Endothelial cell of umbilical vein (primary cell): Measurements from ENCODE around the gene ABLIM1. TPM values are rescaled to one million over a fixed set of nuclear protein-coding genes. Genes with fewer than 3 reads are reported as not detected.

Experiments
- BruUV-seq: library from RNA; stranded (reverse); fragments of 400-500 nt; replicated peaks from 2 replicates; lab custom pipeline; 2021; lab: Mats Ljungman, UMichigan
- CTCF ChIA-PET: fragments of 300-600, 350-600 bp; sonication (Branson Sonifier 250); formaldehyde crosslinking; loops from one replicate; lab custom pipeline; 2021; ENCODE audit warnings: antibody characterized with exemption, inconsistent platforms; lab: Charles Lee
- POLR2A ChIA-PET: fragments of 300-600, 350-600 bp; sonication (Branson Sonifier 250); formaldehyde crosslinking; loops from one replicate; lab custom pipeline; 2021; ENCODE audit warnings: antibody characterized with exemption, inconsistent platforms; lab: Charles Lee
- DNase-seq: peaks from one replicate; pipeline ENCODE4 v3.0.0-alpha.2; 2011; ENCODE audit warnings: low read depth, low spot score
- FAIRE-seq: peaks from 2 replicates; lab custom pipeline; 2011; peaks lifted over from hg19 to GRCh38; lab: Jason Lieb, UNC
- H2AFZ ChIP-seq: 2 replicates; pipeline ENCODE4 v1.6.0; 2012; ENCODE audit warnings: low read depth, low read length, control low read depth, inconsistent platforms
- H3K27ac ChIP-seq: 2 replicates; pipeline ENCODE4 v1.5.1; 2011; ENCODE audit warnings: low read depth, mild to moderate bottlenecking, control low read depth, low read length, moderate library complexity; ENCODE audit not compliant: insufficient read depth
- H3K27me3 ChIP-seq, 2 experiments: 2 replicates each; pipeline versions ENCODE4 v1.6.0 to v1.6.1; 2011; ENCODE audit warnings: low read length in 2 of 2, mixed read lengths in 1 of 2; ENCODE audit not compliant: control insufficient read depth in 2 of 2, insufficient read depth in 2 of 2
- H3K36me3 ChIP-seq, 2 experiments: 2 replicates in 1 of 2; 3 replicates in 1 of 2; pipeline ENCODE4 v1.5.1; 2011; ENCODE audit warnings: low read length in 2 of 2, mild to moderate bottlenecking in 1 of 2, moderate library complexity in 1 of 2; ENCODE audit not compliant: control insufficient read depth in 2 of 2, insufficient read depth in 2 of 2; ENCODE audit errors: extremely low read depth in 1 of 2
- H3K4me1 ChIP-seq: 3 replicates; pipeline ENCODE4 v1.5.1; 2011; ENCODE audit warnings: mild to moderate bottlenecking, low read length; ENCODE audit not compliant: control insufficient read depth, insufficient read depth; ENCODE audit errors: extremely low read depth
- H3K4me2 ChIP-seq: 2 replicates; pipeline ENCODE4 v1.6.1; 2011; ENCODE audit warnings: low read length, control low read depth, mixed read lengths; ENCODE audit not compliant: insufficient read depth
- H3K4me3 ChIP-seq, 3 experiments: fragments of 200-600 bp in 1 of 3; sonication (generic), shearing (Covaris generic) in 1 of 3; replicated peaks in 1 of 3; 2 replicates each; pipeline ENCODE4 v1.5.1; 2011 to 2016; ENCODE audit warnings: control low read depth in 3 of 3, low read length in 3 of 3, mild to moderate bottlenecking in 2 of 3, inconsistent platforms in 1 of 3, low read depth in 1 of 3, moderate library complexity in 1 of 3; ENCODE audit not compliant: insufficient read depth in 1 of 3
- H3K79me2 ChIP-seq: 2 replicates; pipeline ENCODE4 v1.6.0; 2012; ENCODE audit warnings: low read length, inconsistent platforms; ENCODE audit not compliant: control insufficient read depth, insufficient read depth
- H3K9ac ChIP-seq: replicated peaks from 2 replicates; pipeline ENCODE3; 2011; ENCODE audit warnings: low read length, control low read depth; ENCODE audit not compliant: insufficient read depth; ENCODE audit errors: extremely low read depth
- H3K9me1 ChIP-seq: replicated peaks from 3 replicates; pipeline ENCODE4 v1.6.0; 2011; ENCODE audit warnings: mild to moderate bottlenecking, low read length; ENCODE audit not compliant: control insufficient read depth, insufficient read depth; ENCODE audit errors: extremely low read depth
- H3K9me3 ChIP-seq: replicated peaks from 2 replicates; pipeline ENCODE4 v1.5.1; 2012; ENCODE audit warnings: low read length, inconsistent platforms; ENCODE audit not compliant: control insufficient read depth, insufficient read depth
- H4K20me1 ChIP-seq: replicated peaks from 2 replicates; pipeline ENCODE3; 2011; ENCODE audit warnings: mild to moderate bottlenecking, low read length; ENCODE audit not compliant: control insufficient read depth, insufficient read depth; ENCODE audit errors: extremely low read depth
- EZH2 ChIP-seq: IDR thresholded peaks from 2 replicates; pipeline ENCODE4 v1.6.1; 2012; ENCODE audit warnings: borderline replicate concordance, low read depth, mild to moderate bottlenecking, moderate library complexity, low read length, inconsistent platforms; ENCODE audit not compliant: severe bottlenecking
- GATA2 ChIP-seq: IDR thresholded peaks from 2 replicates; pipeline ENCODE4 v1.7.0; 2011; ENCODE audit warnings: low read depth, mild to moderate bottlenecking, moderate library complexity, mixed read lengths, low read length; ENCODE audit not compliant: insufficient read length, insufficient read depth
- POLR2A ChIP-seq: IDR thresholded peaks from 2 replicates; pipeline ENCODE4 v1.6.1; 2012; ENCODE audit warnings: low read depth, mild to moderate bottlenecking, control low read depth, low read length
- POLR2AphosphoS5 ChIP-seq: IDR thresholded peaks from 2 replicates; pipeline ENCODE4 v1.6.1; 2012; ENCODE audit warnings: low read depth, mild to moderate bottlenecking, control low read depth, low read length, moderate library complexity; ENCODE audit not compliant: insufficient read depth
- dilution Hi-C: fragments of 300-500 bp; cut with MboI; formaldehyde crosslinking; loops from one replicate; pipeline ENCODE4 v1.15.0; 2019; ENCODE audit warnings: low sequenced_read_pairs; ENCODE audit not compliant: extremely low pct_ligation_motif_present
- intact Hi-C: fragments of 100-400 bp; cut with micrococcal nuclease; formaldehyde crosslinking; loops from one replicate; pipeline ENCODE4 v1.10.0; 2022
- polyA plus RNA-seq, 4 experiments: library from polyadenylated mRNA; depleted of rRNA in 3 of 4; stranded (reverse) in 3 of 4; unstranded in 1 of 4; fragments of >200 nt; gene quantifications; 2 replicates each; pipeline versions ENCODE4 v1.2.1 to v1.2.3, GENCODE V29; 2011 to 2012; ENCODE audit warnings: missing spikeins in 1 of 4
- total RNA-seq: library from RNA; stranded (reverse); gene quantifications from 2 replicates; pipeline ENCODE4 v1.2.3, GENCODE V29; 2021
- TF ChIP-seq, protein P1 (sequence below), 2 donors: IDR thresholded peaks; 1 replicate in 1 of 2; 2 replicates in 1 of 2; pipeline ENCODE4 v1.5.1; 2011; ENCODE audit warnings: low read length in 2 of 2, mild to moderate bottlenecking in 2 of 2, moderate library complexity in 2 of 2, control low read depth in 1 of 2, inconsistent platforms in 1 of 2, low read depth in 1 of 2; ENCODE audit not compliant: insufficient read depth in 1 of 2; ENCODE audit errors: extremely low read depth in 1 of 2

ABLIM1 gene
- total and polyA plus RNA-seq, 2 donors (not counting 3 experiments of a cell fraction or from before 2014, with no cell fraction given) = 128 to 235 TPM

DNA sequence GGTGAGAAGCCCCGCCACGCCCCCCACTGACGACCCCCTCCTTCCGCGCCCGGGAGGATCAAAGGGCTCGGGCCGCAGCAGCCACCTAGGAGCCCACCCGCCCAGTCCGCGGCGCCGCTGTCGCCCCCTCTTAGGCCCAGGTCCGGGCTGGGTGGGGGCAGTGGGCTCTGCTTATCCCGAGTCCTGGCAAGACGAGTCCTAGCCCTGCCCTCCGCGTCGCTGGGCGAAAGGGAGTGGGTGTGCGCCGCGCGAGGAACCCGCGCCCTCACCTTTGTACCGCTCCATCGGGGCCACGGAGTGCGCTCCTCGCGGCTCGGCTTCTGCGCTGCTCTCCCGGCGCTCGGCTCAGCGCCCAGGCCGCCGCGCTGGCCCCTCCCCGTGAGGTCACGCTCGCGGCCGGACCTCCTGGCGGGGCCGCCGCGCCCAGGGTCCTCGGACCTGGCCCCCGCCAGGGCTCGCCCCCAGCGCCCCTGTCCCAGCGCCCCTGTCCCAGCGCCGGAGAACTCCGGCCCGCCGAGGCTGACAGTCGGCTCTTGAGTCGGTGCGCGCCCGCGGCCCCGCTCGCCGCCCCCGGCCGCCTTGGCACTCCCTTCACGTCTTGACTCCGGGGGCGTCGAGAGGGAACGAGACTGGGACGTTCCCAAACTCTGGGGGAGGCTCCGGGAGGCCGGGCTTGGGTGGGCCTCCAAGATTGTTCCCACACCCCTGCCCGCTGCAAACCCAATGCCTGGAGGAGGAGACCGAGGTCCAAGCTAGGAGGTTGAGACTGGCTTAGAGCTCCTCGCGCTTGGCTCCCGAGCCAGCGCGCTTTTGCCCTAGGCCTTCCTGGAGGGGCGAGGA, 253.7 kb downstream of the ABLIM1 start, which contains the start of gene AFAP1L2:
TSS of gene AFAP1L2 (minus strand) at position 332 of the 840 bp plus-strand sequence. CDS start at position 285, 47 bp downstream.
- H3K27me3 ChIP-seq = peaks cover 57 to 62% of the 10 kb centered on the region in 2 experiments
- intact Hi-C loops (loop anchor here (1.0 kb wide), 1 partner anchor 100 kb away; no protein-coding TSS in a partner anchor), dilution Hi-C loops (no loop called here)
- TF ChIP-seq EZH2 (peak; percentile 64), GATA2 (no peak)
- peak within 1 kb of the TSS; percentile 29 for H2AFZ ChIP-seq
- no peaks in the 10 kb centered on the region for H3K36me3 ChIP-seq
- no peaks in the 10 kb centered on the region for H4K20me1 ChIP-seq
- H3K9ac ChIP-seq = no peak within 1 kb of the TSS
- ChIA-PET POLR2A (no interaction called here), CTCF (interaction anchor here (1.2 to 2.7 kb wide), 3 partner anchors 22 to 101 kb away, joined by 3 to 16 read pairs (median 5); no protein-coding TSS in a partner anchor)
- H3K9me3 ChIP-seq = no peaks in the 10 kb centered on the region
- no peaks in the 10 kb centered on the region for H3K9me1 ChIP-seq
- peak within 1 kb of the TSS in 1 of 3 experiments; percentile 34 for H3K4me3 ChIP-seq
- no peak within 1 kb of the TSS for H3K27ac ChIP-seq
- no peaks in the 10 kb centered on the region for H3K79me2 ChIP-seq
- DNase-seq (no peak), FAIRE-seq (no peak)
- peaks cover 5% of the 10 kb centered on the region for H3K4me1 ChIP-seq
- H3K4me2 ChIP-seq = peak within 1 kb of the TSS; percentile 39
- BruUV-seq = no TSS peak

GRCh38 chr10:114403541-114404161, 254.4 kb downstream of the ABLIM1 start:
- intact Hi-C loops (loop anchor here (1.0 kb wide), 2 partner anchors 11 to 99 kb away; no protein-coding TSS in a partner anchor), dilution Hi-C loops (no loop called here)
- Histone ChIP-seq H3K4me1 (peaks cover 5% of the 10 kb centered on the region), H3K9ac (no peak overlapping the region), H3K27me3 (peaks cover 64 to 70% of the 10 kb centered on the region in 2 experiments), H3K79me2 (no peaks in the 10 kb centered on the region), H3K36me3 (no peaks in the 10 kb centered on the region), H3K4me3 (peak overlapping the region in 1 of 3 experiments; percentile 34), H3K9me3 (no peaks in the 10 kb centered on the region), H2AFZ (no peak overlapping the region), H3K27ac (no peak overlapping the region), H3K9me1 (no peaks in the 10 kb centered on the region), H4K20me1 (no peaks in the 10 kb centered on the region), H3K4me2 (no peak overlapping the region)
- ChIA-PET POLR2A (no interaction called here), CTCF (interaction anchor here (1.2 to 2.7 kb wide), 3 partner anchors 11 to 100 kb away, joined by 3 to 16 read pairs (median 5); no protein-coding TSS in a partner anchor)
- DNase-seq (no peak), FAIRE-seq (no peak)
- TF ChIP-seq EZH2 (peak; percentile 93), POLR2AphosphoS5 (no peak), POLR2A (no peak)
- TF ChIP-seq, protein P1, sequence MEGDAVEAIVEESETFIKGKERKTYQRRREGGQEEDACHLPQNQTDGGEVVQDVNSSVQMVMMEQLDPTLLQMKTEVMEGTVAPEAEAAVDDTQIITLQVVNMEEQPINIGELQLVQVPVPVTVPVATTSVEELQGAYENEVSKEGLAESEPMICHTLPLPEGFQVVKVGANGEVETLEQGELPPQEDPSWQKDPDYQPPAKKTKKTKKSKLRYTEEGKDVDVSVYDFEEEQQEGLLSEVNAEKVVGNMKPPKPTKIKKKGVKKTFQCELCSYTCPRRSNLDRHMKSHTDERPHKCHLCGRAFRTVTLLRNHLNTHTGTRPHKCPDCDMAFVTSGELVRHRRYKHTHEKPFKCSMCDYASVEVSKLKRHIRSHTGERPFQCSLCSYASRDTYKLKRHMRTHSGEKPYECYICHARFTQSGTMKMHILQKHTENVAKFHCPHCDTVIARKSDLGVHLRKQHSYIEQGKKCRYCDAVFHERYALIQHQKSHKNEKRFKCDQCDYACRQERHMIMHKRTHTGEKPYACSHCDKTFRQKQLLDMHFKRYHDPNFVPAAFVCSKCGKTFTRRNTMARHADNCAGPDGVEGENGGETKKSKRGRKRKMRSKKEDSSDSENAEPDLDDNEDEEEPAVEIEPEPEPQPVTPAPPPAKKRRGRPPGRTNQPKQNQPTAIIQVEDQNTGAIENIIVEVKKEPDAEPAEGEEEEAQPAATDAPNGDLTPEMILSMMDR (IDR thresholded peaks at IDR 0.05; ENCODE audit: extremely low read depth in 1 of 2, insufficient read depth in 1 of 2, low read depth in 1 of 2, low read length in 2 of 2) = peak in 1 of 2 donors; percentile 27
- no TSS peak for BruUV-seq
